ENCODE results near the gene MYBL2. TPM values are rescaled to one million over a fixed set of nuclear protein-coding genes. Genes with fewer than 3 reads are reported as not detected.

Gene MYBL2
- polyA plus RNA-seq, 1 donor (not counting 4 experiments of a cell fraction or from before 2014, with no cell fraction given): 4.0 TPM

DNA sequence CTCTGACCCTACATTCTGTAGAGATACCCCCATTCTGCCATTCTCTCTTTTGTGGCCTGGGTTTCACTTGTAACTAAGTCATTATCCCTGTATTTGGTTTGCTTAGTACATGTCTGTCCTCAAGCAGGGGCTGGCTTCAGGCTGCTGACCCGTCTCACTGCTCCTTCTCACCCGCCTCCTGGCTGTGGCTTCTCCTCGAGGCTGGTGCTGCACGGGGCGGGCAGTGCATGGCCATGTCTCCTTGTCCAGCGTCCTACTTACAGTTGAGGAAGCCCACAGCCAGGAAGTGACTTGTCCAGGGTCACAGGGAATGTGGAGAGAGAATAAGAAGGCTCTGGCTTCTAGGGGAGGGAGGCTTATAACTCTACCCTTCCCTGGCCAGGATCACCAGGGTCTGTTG lies 48.6 kb downstream of the MYBL2 start:
- Histone ChIP-seq H3K4me2 (ENCODE audit: control insufficient read depth, extremely low read depth, insufficient read depth, low read depth, low read length) (no peak overlapping the region), H3K4me1 (ENCODE audit: control insufficient read depth, extremely low read depth, insufficient read depth, low read length) (peaks cover 12% of the 10 kb centered on the region), H3K9me3 (ENCODE audit: control insufficient read depth, low read depth, low read length) (no peaks in the 10 kb centered on the region), H2AFZ (ENCODE audit: control insufficient read depth, low read length) (no peak overlapping the region), H3K9me1 (ENCODE audit: control insufficient read depth, extremely low read depth, insufficient read depth, low read length) (peaks cover 7% of the 10 kb centered on the region), H3K4me3 (ENCODE audit: control insufficient read depth in 2 of 3, extremely low read depth in 1 of 3, insufficient read depth in 2 of 3, low read depth in 1 of 3, low read length in 3 of 3) (no peak overlapping the region), H3K79me2 (ENCODE audit: control insufficient read depth, insufficient read depth, low read length) (no peaks in the 10 kb centered on the region), H3K27ac (ENCODE audit: control insufficient read depth, insufficient read depth, low read length) (no peak overlapping the region), H3K9ac (ENCODE audit: control insufficient read depth, extremely low read depth, insufficient read depth, low read length) (no peak overlapping the region), H3K27me3 (ENCODE audit: control insufficient read depth, extremely low read depth, insufficient read depth, low read length) (no peaks in the 10 kb centered on the region), H3K36me3 (ENCODE audit: control insufficient read depth in 2 of 2, extremely low read depth in 1 of 2, insufficient read depth in 2 of 2, low read length in 2 of 2) (peaks cover 0 to 5% of the 10 kb centered on the region in 2 experiments), H4K20me1 (ENCODE audit: control insufficient read depth, extremely low read depth, insufficient read depth, low read length) (no peaks in the 10 kb centered on the region)
- DNase-seq (ENCODE audit: low read depth, low spot score) (no peak), FAIRE-seq (no peak)
- dilution Hi-C loops (cut with MboI; ENCODE audit: extremely low pct_ligation_motif_present, low sequenced_read_pairs): no loop called here
- TF ChIP-seq, protein P1, sequence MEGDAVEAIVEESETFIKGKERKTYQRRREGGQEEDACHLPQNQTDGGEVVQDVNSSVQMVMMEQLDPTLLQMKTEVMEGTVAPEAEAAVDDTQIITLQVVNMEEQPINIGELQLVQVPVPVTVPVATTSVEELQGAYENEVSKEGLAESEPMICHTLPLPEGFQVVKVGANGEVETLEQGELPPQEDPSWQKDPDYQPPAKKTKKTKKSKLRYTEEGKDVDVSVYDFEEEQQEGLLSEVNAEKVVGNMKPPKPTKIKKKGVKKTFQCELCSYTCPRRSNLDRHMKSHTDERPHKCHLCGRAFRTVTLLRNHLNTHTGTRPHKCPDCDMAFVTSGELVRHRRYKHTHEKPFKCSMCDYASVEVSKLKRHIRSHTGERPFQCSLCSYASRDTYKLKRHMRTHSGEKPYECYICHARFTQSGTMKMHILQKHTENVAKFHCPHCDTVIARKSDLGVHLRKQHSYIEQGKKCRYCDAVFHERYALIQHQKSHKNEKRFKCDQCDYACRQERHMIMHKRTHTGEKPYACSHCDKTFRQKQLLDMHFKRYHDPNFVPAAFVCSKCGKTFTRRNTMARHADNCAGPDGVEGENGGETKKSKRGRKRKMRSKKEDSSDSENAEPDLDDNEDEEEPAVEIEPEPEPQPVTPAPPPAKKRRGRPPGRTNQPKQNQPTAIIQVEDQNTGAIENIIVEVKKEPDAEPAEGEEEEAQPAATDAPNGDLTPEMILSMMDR (optimal IDR thresholded peaks at IDR 0.05 in 1 of 3, IDR thresholded peaks at IDR 0.05 in 1 of 3, conservative IDR thresholded peaks at IDR 0.05 in 1 of 3; ENCODE audit: extremely low read depth in 1 of 3, insufficient read depth in 2 of 3, low read length in 3 of 3): no peak
- TF ChIP-seq EZH2 (IDR thresholded peaks at IDR 0.05; ENCODE audit: low read length): no peak

DNA sequence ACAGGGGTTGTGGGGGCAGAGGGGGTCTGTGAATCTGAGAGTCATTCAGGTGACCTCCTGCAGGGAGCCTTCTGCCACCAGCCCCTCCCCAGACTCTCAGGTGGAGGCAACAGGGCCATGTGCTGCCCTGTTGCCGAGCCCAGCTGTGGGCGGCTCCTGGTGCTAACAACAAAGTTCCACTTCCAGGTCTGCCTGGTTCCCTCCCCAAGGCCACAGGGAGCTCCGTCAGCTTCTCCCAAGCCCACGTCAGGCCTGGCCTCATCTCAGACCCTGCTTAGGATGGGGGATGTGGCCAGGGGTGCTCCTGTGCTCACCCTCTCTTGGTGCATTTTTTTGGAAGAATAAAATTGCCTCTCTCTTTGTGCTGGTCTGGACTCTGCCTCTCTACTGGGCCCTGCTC lies 49.2 kb downstream of the MYBL2 start:
- Histone ChIP-seq H3K9ac (ENCODE audit: control insufficient read depth, extremely low read depth, insufficient read depth, low read length) (no peak overlapping the region), H3K27me3 (ENCODE audit: control insufficient read depth, extremely low read depth, insufficient read depth, low read length) (no peaks in the 10 kb centered on the region), H3K4me1 (ENCODE audit: control insufficient read depth, extremely low read depth, insufficient read depth, low read length) (peaks cover 12% of the 10 kb centered on the region), H3K36me3 (ENCODE audit: control insufficient read depth in 2 of 2, extremely low read depth in 1 of 2, insufficient read depth in 2 of 2, low read length in 2 of 2) (peaks cover 0 to 5% of the 10 kb centered on the region in 2 experiments), H3K9me1 (ENCODE audit: control insufficient read depth, extremely low read depth, insufficient read depth, low read length) (peaks cover 7% of the 10 kb centered on the region), H3K27ac (ENCODE audit: control insufficient read depth, insufficient read depth, low read length) (no peak overlapping the region), H3K79me2 (ENCODE audit: control insufficient read depth, insufficient read depth, low read length) (no peaks in the 10 kb centered on the region), H3K9me3 (ENCODE audit: control insufficient read depth, low read depth, low read length) (no peaks in the 10 kb centered on the region), H4K20me1 (ENCODE audit: control insufficient read depth, extremely low read depth, insufficient read depth, low read length) (no peaks in the 10 kb centered on the region), H3K4me3 (ENCODE audit: control insufficient read depth in 2 of 3, extremely low read depth in 1 of 3, insufficient read depth in 2 of 3, low read depth in 1 of 3, low read length in 3 of 3) (no peak overlapping the region), H2AFZ (ENCODE audit: control insufficient read depth, low read length) (no peak overlapping the region), H3K4me2 (ENCODE audit: control insufficient read depth, extremely low read depth, insufficient read depth, low read depth, low read length) (no peak overlapping the region)
- no peak for TF ChIP-seq EZH2 (IDR thresholded peaks at IDR 0.05; ENCODE audit: low read length)
- TF ChIP-seq, protein P1 (optimal IDR thresholded peaks at IDR 0.05 in 1 of 3, IDR thresholded peaks at IDR 0.05 in 1 of 3, conservative IDR thresholded peaks at IDR 0.05 in 1 of 3; ENCODE audit: extremely low read depth in 1 of 3, insufficient read depth in 2 of 3, low read length in 3 of 3): no peak
- FAIRE-seq (no peak), DNase-seq (ENCODE audit: low read depth, low spot score) (no peak)
- dilution Hi-C loops (cut with MboI; ENCODE audit: extremely low pct_ligation_motif_present, low sequenced_read_pairs): no loop called here
